BLaER1 (cell line): Measurements from ENCODE around the gene HIVEP3.
A peak's percentile ranks its signal among the peaks of the same experiment; 100 is the strongest.

Experiments
- H3K27ac ChIP-seq: shearing (Covaris generic); formaldehyde crosslinking; 2 replicates; pipeline ENCODE4 v1.8.1; 2022
- H3K27me3 ChIP-seq: shearing (Covaris generic); formaldehyde crosslinking; 2 replicates; pipeline ENCODE4 v1.8.1; 2022
- H3K36me3 ChIP-seq: shearing (Covaris generic); formaldehyde crosslinking; 2 replicates; pipeline ENCODE4 v1.8.1; 2022
- H3K4me1 ChIP-seq: shearing (Covaris generic); formaldehyde crosslinking; 2 replicates; pipeline ENCODE4 v1.8.1; 2022
- H3K4me2 ChIP-seq: shearing (Covaris generic); formaldehyde crosslinking; 2 replicates; pipeline ENCODE4 v1.8.1; 2022
- H3K4me3 ChIP-seq: shearing (Covaris generic); formaldehyde crosslinking; 2 replicates; pipeline ENCODE4 v1.8.1; 2022
- H3K9ac ChIP-seq: shearing (Covaris generic); formaldehyde crosslinking; 2 replicates; pipeline ENCODE4 v1.8.1; 2022
- H3K9me3 ChIP-seq: shearing (Covaris generic); formaldehyde crosslinking; 2 replicates; pipeline ENCODE4 v1.8.1; 2022
- H4K20me1 ChIP-seq: shearing (Covaris generic); formaldehyde crosslinking; 2 replicates; pipeline ENCODE4 v1.8.1; 2022
- Cebpa-rat ChIP-seq: shearing (Covaris generic); IDR thresholded peaks from 2 replicates; pipeline ENCODE4 v1.8.1; 2022

HIVEP3 gene

DNA sequence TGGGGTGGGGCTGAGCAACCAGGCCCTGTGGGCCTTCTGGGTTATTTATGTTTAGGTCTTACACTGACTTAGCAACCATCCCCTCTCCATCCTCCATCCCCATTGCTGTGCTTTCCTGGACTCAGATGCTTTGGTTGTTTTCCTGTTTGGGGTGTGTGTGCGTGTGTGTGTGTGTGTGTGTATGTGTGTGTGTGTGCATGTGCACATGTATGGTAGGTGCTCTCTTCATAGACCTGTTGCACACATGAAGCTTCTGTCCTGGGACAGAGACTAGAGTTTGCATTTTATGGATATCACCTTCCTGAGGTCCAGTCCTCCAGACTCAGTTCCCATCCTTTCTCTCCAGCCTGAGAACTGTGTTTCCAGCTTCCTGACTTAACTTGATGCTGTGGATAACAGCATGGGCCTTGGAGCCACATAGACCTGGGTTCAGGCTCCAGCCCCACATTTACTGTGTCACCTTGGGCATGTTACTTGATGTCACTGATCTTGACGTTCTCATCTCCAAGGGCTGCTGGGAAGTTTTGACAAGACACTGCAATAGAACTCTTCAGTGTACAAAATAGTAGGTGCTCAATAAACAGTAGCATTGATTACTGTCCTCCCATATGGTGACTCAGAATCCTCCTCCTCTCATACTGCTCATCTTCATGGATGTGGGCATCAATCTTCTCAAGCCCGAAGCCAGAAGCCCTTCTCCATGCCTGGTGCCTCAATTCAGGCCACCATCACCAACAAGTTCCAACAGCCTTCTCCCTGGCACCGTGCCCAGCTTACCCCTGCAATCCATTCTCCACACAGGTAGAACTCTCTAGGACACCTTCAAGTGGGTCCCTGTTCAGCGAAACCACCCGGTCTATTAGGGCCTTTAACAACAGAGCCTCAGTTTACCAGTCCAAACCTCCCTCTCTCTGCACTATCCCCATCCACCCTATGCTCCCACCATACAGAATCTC is 252.5 kb downstream of the HIVEP3 start:
- Histone ChIP-seq H3K9ac (no peak overlapping the region), H3K4me2 (peak overlapping the region; percentile 58), H3K4me1 (peaks cover 90% of the 10 kb centered on the region), H3K9me3 (no peaks in the 10 kb centered on the region), H4K20me1 (peaks cover 3% of the 10 kb centered on the region; the same call in 1 of the 2 replicates), H3K27ac (0 out of 2 replicates have a peak overlapping the region, but pooled peaks have one; percentile 1), H3K36me3 (no peaks in the 10 kb centered on the region), H3K27me3 (no peaks in the 10 kb centered on the region), H3K4me3 (no peak overlapping the region)
- TF ChIP-seq Cebpa-rat = no peak

DNA sequence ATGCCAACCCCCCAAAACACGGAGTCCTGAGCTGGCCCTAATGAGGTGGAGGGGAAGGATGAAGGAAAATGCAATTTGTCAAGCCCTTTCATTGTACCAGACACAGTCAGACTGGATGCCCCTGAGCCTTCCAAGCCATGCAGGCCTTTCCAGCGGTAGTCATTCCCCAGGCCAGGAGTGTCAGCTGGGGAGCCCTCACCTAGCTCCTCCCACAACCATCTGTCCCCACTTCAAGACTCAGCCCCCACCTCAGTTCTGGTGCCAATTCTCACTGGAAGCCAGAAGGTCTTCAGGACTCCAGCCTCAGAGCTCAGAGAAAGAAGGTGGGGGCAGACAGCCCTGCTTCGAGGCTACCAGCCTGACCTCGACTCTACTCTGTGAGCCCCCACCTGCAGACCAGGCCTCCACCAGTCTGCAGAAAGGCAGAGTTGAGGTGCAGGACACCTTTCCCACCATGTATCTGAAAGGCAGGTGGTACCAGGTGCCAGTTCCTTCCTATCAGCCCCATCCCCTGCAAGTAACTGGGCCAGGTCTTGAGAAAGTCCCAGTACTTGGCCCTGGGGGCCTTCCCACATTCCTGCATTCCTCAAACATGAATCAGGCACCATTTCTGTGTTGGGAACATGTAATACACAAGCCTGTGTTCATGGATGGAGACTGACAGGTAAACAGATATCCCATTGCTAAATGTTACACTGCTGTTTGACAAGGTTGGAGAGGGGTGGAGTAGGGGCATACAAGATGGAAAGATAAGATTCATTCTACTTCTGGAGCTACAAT is 253.7 kb downstream of the HIVEP3 start:
- no peak overlapping the region for H3K9ac ChIP-seq
- H3K36me3 ChIP-seq = no peaks in the 10 kb centered on the region
- no peak overlapping the region for H3K4me3 ChIP-seq
- no peak for TF ChIP-seq Cebpa-rat
- no peaks in the 10 kb centered on the region for H3K27me3 ChIP-seq
- no peaks in the 10 kb centered on the region for H3K9me3 ChIP-seq
- peak overlapping the region; percentile 100; the same call in 1 of the 2 replicates for H3K4me2 ChIP-seq
- peaks cover 90% of the 10 kb centered on the region for H3K4me1 ChIP-seq
- peak overlapping the region; percentile 5; the same call in 1 of the 2 replicates for H3K27ac ChIP-seq
- peaks cover 4% of the 10 kb centered on the region; the same call in 1 of the 2 replicates for H4K20me1 ChIP-seq

GRCh38 chr1:41663671-41664400 is 254.9 kb downstream of the HIVEP3 start:
- no peaks in the 10 kb centered on the region for H3K36me3 ChIP-seq
- no peaks in the 10 kb centered on the region for H3K27me3 ChIP-seq
- peaks cover 4% of the 10 kb centered on the region; the same call in 1 of the 2 replicates for H4K20me1 ChIP-seq
- no peak for TF ChIP-seq Cebpa-rat
- H3K27ac ChIP-seq = no peak overlapping the region
- peaks cover 90% of the 10 kb centered on the region for H3K4me1 ChIP-seq
- no peaks in the 10 kb centered on the region for H3K9me3 ChIP-seq
- peak overlapping the region; percentile 100 for H3K4me2 ChIP-seq
- H3K4me3 ChIP-seq = no peak overlapping the region
- H3K9ac ChIP-seq = no peak overlapping the region; the same call in 1 of the 2 replicates

GRCh38 chr1:41662765-41663437 is 255.8 kb downstream of the HIVEP3 start:
- Histone ChIP-seq H4K20me1 (peaks cover 4% of the 10 kb centered on the region; the same call in 1 of the 2 replicates), H3K4me3 (peak overlapping the region; percentile 79), H3K9me3 (no peaks in the 10 kb centered on the region), H3K9ac (peak overlapping the region; percentile 79), H3K4me2 (peak overlapping the region; percentile 100), H3K4me1 (peaks cover 92% of the 10 kb centered on the region), H3K27me3 (no peaks in the 10 kb centered on the region), H3K36me3 (no peaks in the 10 kb centered on the region), H3K27ac (peak overlapping the region; percentile 67)
- no peak for TF ChIP-seq Cebpa-rat

- H3K9me3 ChIP-seq = no peaks in the 10 kb centered on the region
- peak overlapping the region; percentile 79 for H3K4me3 ChIP-seq
- H4K20me1 ChIP-seq = peaks cover 4% of the 10 kb centered on the region; the same call in 1 of the 2 replicates
- H3K4me1 ChIP-seq = peaks cover 92% of the 10 kb centered on the region
- H3K4me2 ChIP-seq = peak overlapping the region; percentile 100
- peak overlapping the region; percentile 79 for H3K9ac ChIP-seq
- no peaks in the 10 kb centered on the region for H3K27me3 ChIP-seq
- no peaks in the 10 kb centered on the region for H3K36me3 ChIP-seq
- peak overlapping the region; percentile 79 for H3K27ac ChIP-seq
- no peak for TF ChIP-seq Cebpa-rat
These were observed 256.5 kb downstream of the HIVEP3 start for GRCh38 chr1:41662061-41662764.

DNA sequence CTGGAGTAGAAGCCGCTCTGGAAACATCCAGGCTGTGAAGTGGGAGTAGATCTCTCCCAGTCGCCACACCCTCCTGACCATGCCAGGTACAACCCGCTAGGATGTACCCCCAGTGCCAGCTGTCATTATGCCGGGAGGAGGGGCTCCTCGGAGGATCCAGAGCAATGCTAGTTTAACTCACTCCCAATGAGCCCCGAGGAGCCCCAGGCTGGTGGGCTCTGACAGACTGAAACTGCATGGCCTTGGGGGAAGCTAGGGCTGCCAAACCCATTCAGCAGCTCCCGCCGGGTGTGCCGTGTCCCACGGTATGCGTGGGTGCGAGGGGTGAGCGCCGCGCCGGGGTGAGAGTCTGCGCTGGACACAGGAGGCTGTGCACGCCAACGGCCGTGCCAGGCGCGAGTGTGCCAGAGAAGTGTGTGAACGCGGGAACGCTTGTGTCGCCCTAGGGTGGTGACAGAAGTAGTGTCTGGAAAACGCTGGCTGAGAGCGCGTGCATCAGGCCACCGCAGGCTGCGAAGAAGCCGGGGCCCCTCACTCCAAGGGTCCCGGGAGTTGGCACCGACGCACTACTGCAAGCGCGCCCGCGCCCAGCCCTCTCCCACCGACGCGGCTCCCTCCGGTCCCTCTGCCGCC is 257.2 kb downstream of the HIVEP3 start:
- peak overlapping the region; percentile 79 for H3K27ac ChIP-seq
- no peaks in the 10 kb centered on the region for H3K27me3 ChIP-seq
- H4K20me1 ChIP-seq = peaks cover 4% of the 10 kb centered on the region; the same call in 1 of the 2 replicates

GRCh38 chr1:41660570-41661427 is 257.9 kb downstream of the HIVEP3 start:
- peak overlapping the region; percentile 79 for H3K9ac ChIP-seq
- no peak for TF ChIP-seq Cebpa-rat
- no peaks in the 10 kb centered on the region for H3K36me3 ChIP-seq
- H3K4me2 ChIP-seq = peak overlapping the region; percentile 100
- H4K20me1 ChIP-seq = peaks cover 4% of the 10 kb centered on the region; the same call in 1 of the 2 replicates
- no peaks in the 10 kb centered on the region for H3K9me3 ChIP-seq
- peaks cover 92% of the 10 kb centered on the region for H3K4me1 ChIP-seq
- H3K27me3 ChIP-seq = no peaks in the 10 kb centered on the region
- H3K4me3 ChIP-seq = peak overlapping the region; percentile 79
- no peak overlapping the region for H3K27ac ChIP-seq

More for the DNA sequence above, 257.2 kb downstream of the HIVEP3 start:
- TF ChIP-seq Cebpa-rat = no peak
- H3K4me3 ChIP-seq = peak overlapping the region; percentile 79
- H3K4me2 ChIP-seq = peak overlapping the region; percentile 100
- H3K4me1 ChIP-seq = peaks cover 92% of the 10 kb centered on the region
- H3K36me3 ChIP-seq = no peaks in the 10 kb centered on the region
- no peaks in the 10 kb centered on the region for H3K9me3 ChIP-seq
- H3K9ac ChIP-seq = peak overlapping the region; percentile 79
